Measurements from ENCODE around the gene SEC61G.

Gene SEC61G

GRCh38 chr7:54764861-54765260 is 5.8 kb upstream of the SEC61G start:
- DNase-seq (ENCODE audit: low read depth): no peak

- no peak for DNase-seq (ENCODE audit: low read depth)
Observed at GRCh38 chr7:54757711-54758110, 1.3 kb downstream of the SEC61G start.

- DNase-seq (ENCODE audit: low read depth): no peak
Observed at GRCh38 chr7:54749200-54749599, 9.8 kb downstream of the SEC61G start.

GRCh38 chr7:54747234-54747633 is 11.8 kb downstream of the SEC61G start:
- DNase-seq (ENCODE audit: low read depth): no peak

- no peak for DNase-seq (ENCODE audit: low read depth)
Observed at GRCh38 chr7:54743580-54743979, 15.4 kb downstream of the SEC61G start.

GRCh38 chr7:54738737-54739136 is 20.3 kb downstream of the SEC61G start:
- DNase-seq (ENCODE audit: low read depth): no peak

GRCh38 chr7:54729107-54729506 is 29.9 kb downstream of the SEC61G start:
- DNase-seq (ENCODE audit: low read depth): no peak

- no peak for DNase-seq (ENCODE audit: low read depth)
Observed at GRCh38 chr7:54728411-54728810, 30.6 kb downstream of the SEC61G start.

GRCh38 chr7:54725255-54725654 is 33.8 kb downstream of the SEC61G start:
- DNase-seq (ENCODE audit: low read depth): no peak

- DNase-seq (ENCODE audit: low read depth): no peak
Observed at GRCh38 chr7:54722502-54722901, 36.5 kb downstream of the SEC61G start.

GRCh38 chr7:54722026-54722425 is 37.0 kb downstream of the SEC61G start:
- DNase-seq (ENCODE audit: low read depth): no peak

- no peak for DNase-seq (ENCODE audit: low read depth)
Observed at GRCh38 chr7:54719974-54720373, 39.0 kb downstream of the SEC61G start.

GRCh38 chr7:54719425-54719824 is 39.6 kb downstream of the SEC61G start:
- DNase-seq (ENCODE audit: low read depth): no peak

- no peak for DNase-seq (ENCODE audit: low read depth)
Observed at GRCh38 chr7:54712820-54713219, 46.2 kb downstream of the SEC61G start.

- no peak for DNase-seq (ENCODE audit: low read depth)
Observed at GRCh38 chr7:54711900-54712595, 47.0 kb downstream of the SEC61G start.

- DNase-seq (ENCODE audit: low read depth): no peak
Observed at GRCh38 chr7:54709283-54709682, 49.7 kb downstream of the SEC61G start.

- DNase-seq (ENCODE audit: low read depth): no peak
Observed at GRCh38 chr7:54705436-54705835, 53.6 kb downstream of the SEC61G start.

GRCh38 chr7:54704851-54705250 is 54.2 kb downstream of the SEC61G start:
- DNase-seq (ENCODE audit: low read depth): no peak

Measured in activated T-cell treated with anti-CD3 and anti-CD28 coated beads for 24 hours (primary cell).